ENCODE data around the gene TBC1D10B. TPM values are rescaled to one million over a fixed set of nuclear protein-coding genes. Genes with fewer than 3 reads are reported as not detected.
A peak's percentile ranks its signal among the peaks of the same experiment; 100 is the strongest.

The TBC1D10B gene
- total and polyA plus RNA-seq, 2 donors (not counting 1 experiment from before 2014, with no cell fraction given) = 23.5 to 58.0 TPM

GRCh38 chr16:30377812-30378235 is 7.5 kb upstream of the TBC1D10B start:
- peaks cover 0 to 2% of the 10 kb centered on the region in 2 experiments for H3K36me3 ChIP-seq (replicated peaks in 1 of 2; ENCODE audit: control extremely low read depth in 1 of 2, control insufficient read depth in 1 of 2, extremely low read depth in 1 of 2, insufficient read depth in 2 of 2, low read length in 1 of 2)
- CTCF ChIA-PET = interaction anchor here (0.6 to 2.0 kb wide), 6 partner anchors 17 to 251 kb away, joined by 3 to 9 read pairs (median 4); partner anchors contain the start of genes ZNF48 and ZNF771
- peaks cover 0 to 2% (median 0%) of the 10 kb centered on the region in 3 donors for H3K9me3 ChIP-seq (ENCODE audit: control extremely low read depth in 1 of 3, control insufficient read depth in 2 of 3, insufficient read depth in 1 of 3, low read length in 2 of 3)
- WGBS (ENCODE audit: insufficient coverage) = under 1% methylated on average over 39 of the region's 39 CpGs
- peak overlapping the region; percentile 6 to 87 (median 68) for H3K4me3 ChIP-seq (ENCODE audit: control extremely low read depth in 1 of 5, extremely low read depth in 1 of 5, insufficient read depth in 1 of 5, low read depth in 2 of 5, low read length in 4 of 5)
- no peak for TF ChIP-seq EZH2 (IDR thresholded peaks at IDR 0.05; ENCODE audit: borderline replicate concordance, insufficient read depth, low read depth, low read length, poor library complexity, severe bottlenecking)
- TF ChIP-seq CTCF (IDR thresholded peaks at IDR 0.05) = no peak
- peak; percentile 94 for DNase-seq
- peak overlapping the region; percentile 97 to 100 for H3K27ac ChIP-seq (ENCODE audit: low read length in 2 of 2)
- H3K9ac ChIP-seq (ENCODE audit: low read length) = peak overlapping the region; percentile 99
- no peaks in the 10 kb centered on the region for H3K27me3 ChIP-seq (replicated peaks in 1 of 4; ENCODE audit: control extremely low read depth in 1 of 4, control insufficient read depth in 3 of 4, insufficient read depth in 4 of 4, low read length in 3 of 4)
- intact Hi-C loops (cut with micrococcal nuclease) = loop anchor here (1.0 to 10.0 kb wide), 11 partner anchors 8 to 1453 kb away; partner anchors contain the start of genes ALDOA, CD2BP2, FBRS and ITGAL
- Mint-ChIP-seq H3K27ac (peak overlapping the region; percentile 100), H3K4me1 (peaks cover 49% of the 10 kb centered on the region), H3K4me3 (peak overlapping the region; percentile 94), H3K27me3 (no peaks in the 10 kb centered on the region), H3K9me3 (ENCODE audit: insufficient read depth) (no peaks in the 10 kb centered on the region)
- H3K79me2 ChIP-seq (ENCODE audit: control insufficient read depth, insufficient read depth, low read length) = peaks cover 42% of the 10 kb centered on the region
- H4K20me1 ChIP-seq (ENCODE audit: control insufficient read depth, insufficient read depth, low read length, poor library complexity, severe bottlenecking) = no peaks in the 10 kb centered on the region
- ATAC-seq (ENCODE audit: low read depth) = peak; percentile 44
- peak overlapping the region; percentile 100 for H3K4me2 ChIP-seq (replicated peaks; ENCODE audit: low read depth, low read length, poor library complexity, severe bottlenecking)
- H3K4me1 ChIP-seq (ENCODE audit: control insufficient read depth in 2 of 2, insufficient read depth in 2 of 2, low read length in 2 of 2) = peaks cover 27 to 57% of the 10 kb centered on the region in 2 donors
- POLR2A ChIA-PET = interaction anchor here (0.6 to 3.0 kb wide), 12 partner anchors 18 to 1854 kb away, joined by 3 to 11 read pairs (median 6); partner anchors contain the start of genes CORO1A, ZNF48 and ZNF771
- peak overlapping the region; percentile 75 for H2AFZ ChIP-seq (ENCODE audit: insufficient read depth, low read depth, low read length, poor library complexity, severe bottlenecking)
